Measurements from ENCODE around the gene SMAD3.
A peak's percentile ranks its signal among the peaks of the same experiment; 100 is the strongest.
"Not testable (repeated sequence)": the region's sequence is repeated elsewhere in the genome, so short reads cannot be mapped to it uniquely, and the experiment has no call there.

The SMAD3 gene

DNA sequence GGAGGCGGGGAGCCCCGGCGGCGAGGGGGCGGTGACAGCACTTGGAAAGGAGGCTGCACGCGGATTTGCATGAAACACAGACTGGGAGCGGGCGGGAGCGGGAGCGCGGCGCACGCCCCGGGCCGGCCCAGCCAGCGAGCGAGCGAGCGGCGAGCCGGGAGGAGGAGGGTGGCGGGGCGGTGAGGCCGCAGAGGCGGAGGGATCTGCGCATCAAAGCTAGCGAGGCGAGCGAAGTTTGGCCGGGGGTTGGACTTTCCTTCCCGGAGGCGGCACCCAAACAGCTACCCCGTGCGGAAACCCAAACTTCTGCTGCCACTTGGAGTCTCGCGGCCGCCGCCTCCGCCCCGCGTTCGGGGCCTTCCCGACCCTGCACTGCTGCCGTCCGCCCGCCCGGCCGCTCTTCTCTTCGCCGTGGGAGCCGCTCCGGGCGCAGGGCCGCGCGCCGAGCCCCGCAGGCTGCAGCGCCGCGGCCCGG lies at the start of gene SMAD3:
SMAD3 (plus strand) TSS at position 72 of the 475 bp plus-strand sequence. CDS start 553 bp downstream, outside the sequence.
- peak; percentile 81 to 82 for DNase-seq

DNA sequence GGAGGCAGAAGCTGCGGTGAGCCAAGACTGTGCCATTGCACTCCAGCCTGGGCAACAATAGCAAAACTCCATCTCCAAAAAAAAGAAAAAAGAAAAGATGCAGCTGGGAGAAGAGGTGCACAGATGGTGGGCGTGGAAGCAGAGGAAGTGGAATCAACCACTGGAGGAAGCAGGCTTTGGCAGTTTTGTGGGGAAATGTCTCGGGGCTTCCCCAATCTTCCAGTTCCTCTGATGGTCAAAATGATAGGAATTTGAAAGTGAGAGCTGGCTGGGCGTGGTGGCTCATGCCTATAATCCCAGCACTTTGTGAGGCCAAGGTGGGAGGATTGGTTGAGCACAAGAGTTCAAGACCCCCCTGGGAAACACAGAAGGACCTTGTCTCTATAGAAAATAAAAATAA lies 48.1 kb upstream of the SMAD3 start:
- peak; percentile 21 to 41 for DNase-seq

DNA sequence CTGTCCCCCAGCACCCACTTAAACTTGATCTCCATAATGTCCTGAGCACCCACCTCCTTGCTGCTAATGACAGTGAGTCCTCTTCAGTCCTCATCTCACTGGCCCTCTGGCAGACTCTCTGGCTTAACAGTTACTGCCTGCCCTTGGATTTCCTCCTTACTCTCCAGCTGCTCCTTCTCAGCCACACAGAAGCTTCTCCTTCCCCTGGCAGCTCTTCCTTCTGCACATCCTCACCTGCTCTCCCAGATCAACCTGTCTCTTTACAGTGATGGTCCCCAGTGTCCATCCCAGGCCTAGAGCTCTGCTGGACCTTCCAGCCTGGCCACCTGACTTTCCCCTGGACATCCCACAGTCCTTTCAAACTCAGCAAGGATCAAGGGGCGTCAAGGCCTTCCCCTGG lies 47.4 kb upstream of the SMAD3 start:
- no peak for DNase-seq

DNA sequence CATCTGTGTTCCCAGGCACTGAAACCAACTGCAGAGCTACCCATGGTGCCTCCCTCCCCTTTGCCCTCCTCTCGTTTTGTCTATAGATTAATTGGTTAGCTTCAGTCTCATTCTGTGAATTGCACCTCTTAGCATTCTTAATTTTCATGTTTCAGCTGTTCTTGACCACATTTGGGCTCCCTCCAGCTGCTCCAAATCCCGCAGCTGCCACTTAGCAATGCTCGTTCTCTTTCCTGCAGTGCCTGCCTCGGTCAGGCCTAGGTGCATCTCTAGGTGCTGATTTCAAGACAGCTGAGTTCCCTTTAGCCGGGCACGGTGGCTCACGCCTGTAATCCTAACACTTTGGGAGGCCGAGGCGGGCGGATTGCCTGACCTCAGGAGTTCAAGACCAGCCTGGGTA lies 47.0 kb upstream of the SMAD3 start:
- no peak for DNase-seq

DNA sequence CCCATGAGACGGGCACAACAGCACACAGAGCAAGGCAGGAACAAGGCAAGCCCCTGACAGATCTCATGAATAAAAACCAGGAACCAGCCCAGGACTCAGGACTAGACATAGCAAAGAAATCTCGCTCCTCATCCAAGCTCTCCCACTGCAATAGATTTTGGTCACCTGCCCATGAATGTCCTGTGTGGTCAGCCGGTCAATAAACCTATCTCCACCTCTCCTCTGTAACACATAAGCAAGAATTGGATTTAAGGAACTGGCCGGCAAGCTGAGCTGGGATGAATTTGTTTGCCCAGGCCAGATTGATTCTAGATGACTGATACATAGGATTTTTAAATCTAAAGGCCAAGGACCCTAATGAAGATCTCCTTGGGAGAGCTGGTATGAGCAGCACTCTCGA lies 46.3 kb upstream of the SMAD3 start:
- DNase-seq = no peak

DNA sequence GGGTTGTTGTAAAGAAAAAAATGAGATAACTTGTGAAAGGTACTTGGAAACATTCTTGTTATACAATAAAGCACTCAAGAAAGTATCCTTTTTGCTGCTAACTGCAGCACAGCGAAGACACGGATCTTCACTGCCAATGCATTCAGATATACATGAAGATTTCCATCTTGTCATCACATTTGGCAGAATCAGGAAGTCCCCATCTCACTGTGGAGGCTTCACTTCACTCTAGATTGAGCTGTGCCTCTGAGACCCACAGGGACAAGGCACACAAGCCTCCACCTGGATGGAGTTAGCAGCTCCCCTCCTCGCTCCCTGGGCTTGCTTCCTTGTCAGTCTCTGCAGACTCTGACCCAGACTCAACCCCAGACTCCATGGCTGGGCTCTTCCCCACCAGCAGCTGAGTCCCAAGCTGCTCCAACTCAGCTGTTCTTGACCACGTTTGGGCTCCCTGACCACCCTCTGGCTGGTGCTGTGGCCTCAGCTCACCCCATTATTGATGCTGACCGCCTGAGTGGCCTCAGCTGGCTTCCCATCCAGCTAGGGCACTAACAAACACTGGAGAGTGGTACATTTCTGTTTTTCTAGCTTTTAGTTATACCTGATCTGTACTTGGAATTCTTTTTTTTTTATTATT lies 45.4 kb upstream of the SMAD3 start:
- peak in 1 of 2 experiments; percentile 17 for DNase-seq

DNA sequence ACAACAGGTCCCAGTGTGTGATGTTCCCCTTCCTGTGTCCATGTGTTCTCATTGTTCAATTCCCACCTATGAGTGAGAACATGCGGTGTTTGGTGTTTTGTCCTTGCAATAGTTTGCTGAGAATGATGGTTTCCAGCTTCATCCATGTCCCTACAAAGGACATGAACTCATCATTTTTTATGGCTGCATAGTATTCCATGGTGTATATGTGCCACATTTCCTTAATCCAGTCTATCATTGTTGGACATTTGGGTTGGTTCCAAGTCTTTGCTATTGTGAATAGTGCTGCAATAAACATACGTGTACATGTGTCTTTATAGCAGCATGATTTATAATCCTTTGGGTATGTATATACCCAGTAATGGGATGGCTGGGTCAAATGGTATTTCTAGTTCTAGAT lies 44.7 kb upstream of the SMAD3 start:
- not testable (repeated sequence) for DNase-seq

DNA sequence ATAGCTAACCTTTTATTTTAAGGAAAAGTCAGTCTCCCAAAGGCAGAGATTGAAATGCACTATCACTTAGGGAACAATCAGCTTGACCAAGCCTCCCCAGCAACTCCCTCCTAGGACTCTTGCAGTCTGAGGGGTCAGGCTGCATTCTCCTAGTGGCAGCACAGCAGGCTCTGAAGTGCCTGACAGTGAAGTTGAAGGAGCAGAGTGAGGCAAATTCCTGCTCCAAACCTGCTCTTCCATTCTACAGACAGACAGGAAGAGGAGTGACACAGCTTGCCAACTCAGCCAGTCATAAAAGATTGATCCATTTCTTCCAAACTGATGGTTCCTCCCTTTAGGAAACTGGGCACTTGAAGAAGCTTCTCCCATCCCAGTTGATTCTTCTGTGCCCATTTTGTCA lies 43.9 kb upstream of the SMAD3 start:
- no peak for DNase-seq

DNA sequence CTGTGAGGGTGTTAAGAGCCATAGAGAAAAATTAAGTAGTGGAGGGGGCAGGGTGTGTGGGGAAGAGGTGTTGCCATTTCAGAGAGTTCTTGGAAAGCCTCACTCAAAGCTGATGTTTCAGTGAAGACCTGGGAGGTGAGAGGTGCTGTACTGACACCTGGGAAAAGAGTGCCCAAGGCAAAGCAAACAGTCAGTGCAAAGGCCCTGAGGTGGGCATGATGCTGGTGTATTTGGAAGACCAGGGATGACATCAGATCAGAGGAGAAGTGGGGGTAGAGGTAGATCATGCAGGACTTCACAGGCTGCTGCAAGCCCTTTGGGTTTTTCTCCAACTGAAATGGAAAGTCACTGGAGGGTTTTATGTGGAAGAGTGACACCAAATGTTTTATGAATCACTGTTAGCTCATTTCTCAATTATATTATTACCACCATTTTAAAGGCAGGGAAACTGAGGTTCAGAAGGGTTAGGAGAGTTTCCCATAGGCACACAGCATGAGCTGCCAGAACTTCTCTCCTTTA lies 42.8 kb upstream of the SMAD3 start:
- no peak for DNase-seq

DNA sequence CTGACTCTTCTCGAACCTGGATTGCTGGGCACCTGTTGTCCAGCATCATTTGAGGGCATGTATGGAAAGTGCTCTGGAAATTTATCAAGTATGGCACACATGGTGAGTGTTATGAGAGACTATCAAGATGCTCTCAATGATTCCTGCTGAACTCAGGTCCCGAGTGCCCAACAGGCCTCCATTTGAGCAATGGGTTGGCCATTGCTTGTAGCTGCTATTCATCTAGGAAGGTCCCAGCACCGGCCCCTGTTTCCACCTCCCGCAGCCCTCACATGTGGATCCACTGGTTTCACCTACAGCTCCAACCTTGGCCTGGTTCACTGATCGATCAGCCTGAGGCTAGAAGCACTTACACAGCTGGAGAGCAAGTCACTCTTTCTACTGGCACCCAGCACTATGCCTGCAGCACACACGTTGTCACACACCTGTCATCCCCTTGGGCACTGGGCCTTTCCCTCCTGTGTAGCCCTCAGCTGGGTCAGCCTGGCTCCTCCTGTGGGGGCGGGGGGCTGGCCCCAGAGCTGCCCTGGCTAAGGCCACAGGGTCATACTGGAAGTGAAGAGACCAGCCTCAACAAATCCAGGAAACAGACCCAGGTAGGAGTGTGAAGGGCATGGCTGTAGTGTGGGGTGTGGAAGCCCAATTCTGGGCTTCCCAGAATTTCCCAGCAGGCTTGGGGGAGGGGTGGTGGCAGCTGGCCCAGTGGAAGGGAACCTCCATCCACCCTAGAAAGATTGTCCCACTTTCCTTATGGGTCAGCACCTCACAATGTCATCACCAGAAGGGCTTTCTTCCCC lies 41.7 kb upstream of the SMAD3 start:
- DNase-seq = no peak

DNA sequence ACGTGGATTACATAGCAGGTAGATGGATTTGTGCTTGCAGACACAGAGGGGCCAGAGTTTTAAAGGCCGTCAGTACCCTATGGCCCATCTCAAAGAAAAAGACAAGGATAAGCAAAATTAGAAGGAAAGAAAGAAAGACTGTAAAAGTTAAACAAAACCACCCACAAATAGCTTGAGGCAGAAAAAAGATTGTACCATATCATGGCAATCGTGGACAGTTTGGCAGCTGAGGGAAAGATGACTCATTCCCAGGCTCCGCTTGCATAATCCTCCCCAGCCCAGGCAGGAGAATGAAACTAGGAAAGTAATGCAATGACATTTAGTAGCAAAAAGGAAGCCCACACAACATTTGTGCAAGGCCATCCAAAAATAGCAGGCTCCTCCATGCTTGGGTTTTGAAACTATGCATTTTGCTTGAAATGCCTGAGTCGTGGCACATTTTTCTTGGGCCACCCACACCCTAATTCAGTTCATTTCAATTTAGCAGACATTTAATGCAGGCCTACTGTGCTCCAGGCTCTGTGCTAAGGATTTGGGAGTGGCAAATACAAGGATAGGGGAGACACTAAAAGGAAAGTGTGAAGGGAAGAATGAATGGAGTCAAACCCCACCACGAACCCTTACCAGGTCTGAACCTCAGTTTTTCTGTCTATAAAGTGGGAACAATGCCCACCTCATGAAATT lies 40.9 kb upstream of the SMAD3 start:
- peak; percentile 97 for DNase-seq

DNA sequence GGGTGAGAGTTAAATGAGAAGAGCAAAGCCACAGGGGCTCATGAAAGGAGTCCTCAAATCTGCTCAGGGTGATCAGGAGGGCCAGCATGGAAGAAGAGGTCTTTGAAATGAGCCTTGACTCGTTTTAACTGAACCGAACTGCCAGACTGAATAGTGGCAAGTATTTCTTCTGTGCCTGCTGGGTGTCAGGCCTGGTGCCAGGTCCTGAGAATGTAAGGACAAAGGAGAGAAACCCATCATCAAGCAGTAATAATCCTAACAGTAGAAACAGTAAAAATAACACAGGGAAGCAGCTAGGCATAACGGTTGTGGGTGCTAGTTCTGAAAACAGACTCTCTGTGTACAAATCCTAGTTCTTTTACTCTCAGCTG lies 40.4 kb upstream of the SMAD3 start:
- no peak for DNase-seq

DNA sequence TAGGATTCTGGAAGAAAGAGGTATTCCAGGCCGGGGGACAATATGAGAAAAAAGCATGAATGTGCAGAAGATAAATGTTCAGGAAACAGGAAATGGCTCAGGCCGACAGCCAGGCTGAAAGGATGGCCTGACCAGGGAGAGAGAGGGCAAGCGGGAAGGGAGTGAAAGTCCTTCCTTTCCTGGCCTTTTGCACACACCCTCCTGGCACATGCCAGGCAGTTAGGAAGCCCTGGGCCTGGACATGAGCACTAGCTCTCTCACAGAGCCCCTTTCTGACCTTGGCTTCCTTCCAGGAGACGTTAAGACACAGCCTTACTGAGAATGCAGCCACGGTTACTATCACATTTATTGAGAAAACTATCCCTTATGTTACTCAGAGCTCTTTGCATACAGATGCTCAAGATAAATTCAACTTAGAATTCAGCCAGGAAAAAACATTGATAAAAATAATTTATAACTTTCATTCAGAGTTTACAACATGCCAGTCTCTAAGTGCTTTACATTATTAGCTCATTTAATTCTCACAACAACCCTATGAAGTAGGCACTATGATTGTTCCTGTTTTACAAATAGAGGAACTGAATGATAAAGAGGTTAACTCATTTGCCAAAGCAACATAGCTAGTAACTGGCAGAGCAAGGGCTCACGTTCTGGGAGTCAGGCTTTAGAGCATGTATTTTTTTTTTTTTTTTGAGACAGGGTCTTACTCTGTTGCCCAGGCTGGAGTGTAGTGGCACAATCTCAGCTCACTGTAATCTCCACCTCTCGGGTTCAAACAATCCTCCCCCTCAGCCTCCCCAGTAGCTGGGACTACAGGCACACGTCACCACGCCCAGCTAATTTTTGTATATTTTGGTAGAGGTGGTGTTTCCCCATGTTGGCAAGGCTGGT lies 39.4 kb upstream of the SMAD3 start:
- peak; percentile 65 to 71 for DNase-seq

DNA sequence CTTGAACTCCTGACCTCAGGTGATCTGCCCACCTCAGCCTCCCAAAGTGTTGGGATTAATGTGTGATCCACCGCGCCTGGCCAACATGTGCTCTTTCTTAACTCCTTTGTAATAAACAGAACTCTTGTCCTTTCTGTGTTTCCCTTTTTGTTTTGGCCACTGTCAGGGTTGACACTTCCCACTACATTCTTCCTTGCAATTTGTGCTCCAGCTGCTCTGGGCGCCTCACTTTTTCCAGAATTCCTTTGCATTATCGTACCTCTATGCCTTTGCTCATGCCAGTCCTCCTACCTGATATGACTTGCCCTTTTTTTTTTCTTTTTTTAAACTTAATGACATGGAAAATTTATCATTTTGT lies 38.8 kb upstream of the SMAD3 start:
- no peak for DNase-seq

DNA sequence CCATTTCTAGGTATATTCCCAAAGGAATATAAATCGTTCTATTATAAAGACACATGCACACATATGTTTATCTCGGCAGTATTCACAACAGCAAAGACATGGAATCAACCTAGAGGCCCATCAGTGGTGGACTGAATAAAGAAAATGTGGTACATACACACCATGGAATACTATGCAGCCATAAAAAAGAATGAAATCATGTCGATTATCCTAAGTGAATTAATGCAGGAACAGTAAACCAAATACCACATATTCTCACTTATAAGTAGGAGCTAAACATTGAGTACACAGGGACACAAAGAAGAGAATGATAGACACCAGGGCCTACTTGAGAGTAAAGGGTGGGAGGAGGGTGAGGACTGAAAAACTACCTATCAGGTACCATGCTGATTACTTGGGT lies 37.0 kb upstream of the SMAD3 start:
- DNase-seq = not testable (repeated sequence)

DNA sequence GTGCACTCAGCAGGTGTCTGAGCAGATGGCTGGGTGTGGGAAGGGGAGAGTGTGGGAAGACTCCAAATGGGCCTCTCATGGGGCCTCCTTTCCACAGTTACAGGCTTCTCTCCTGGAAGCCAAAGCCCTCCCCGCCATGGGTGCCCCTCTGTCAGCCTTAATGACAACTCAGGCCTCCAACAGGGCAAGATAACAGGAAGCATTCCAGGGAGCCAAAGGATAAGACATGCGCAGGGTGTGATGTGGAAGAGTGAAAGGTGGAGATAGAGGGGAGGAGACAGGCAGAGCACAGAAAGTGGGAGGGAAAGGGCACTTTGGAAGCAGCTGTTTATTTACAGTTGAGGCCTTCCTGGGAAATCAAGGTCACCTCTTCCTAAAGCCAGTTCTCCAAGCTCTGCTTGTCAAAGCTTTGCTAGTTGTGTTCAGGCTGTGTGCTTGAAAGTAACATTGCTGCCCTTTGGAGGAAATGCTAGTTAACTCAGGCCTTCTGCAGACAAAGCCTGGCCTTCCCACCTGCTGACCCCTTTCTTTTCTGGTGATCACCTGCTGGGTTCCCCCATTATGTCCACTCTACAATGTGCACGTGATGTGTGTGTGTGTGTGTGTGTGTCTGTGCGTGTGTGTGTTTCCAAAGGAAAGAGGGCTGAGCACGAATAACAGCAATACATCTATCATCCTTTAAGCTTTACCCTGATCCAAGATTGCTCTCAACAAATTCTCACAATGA lies 35.2 kb upstream of the SMAD3 start:
- no peak for DNase-seq

DNA sequence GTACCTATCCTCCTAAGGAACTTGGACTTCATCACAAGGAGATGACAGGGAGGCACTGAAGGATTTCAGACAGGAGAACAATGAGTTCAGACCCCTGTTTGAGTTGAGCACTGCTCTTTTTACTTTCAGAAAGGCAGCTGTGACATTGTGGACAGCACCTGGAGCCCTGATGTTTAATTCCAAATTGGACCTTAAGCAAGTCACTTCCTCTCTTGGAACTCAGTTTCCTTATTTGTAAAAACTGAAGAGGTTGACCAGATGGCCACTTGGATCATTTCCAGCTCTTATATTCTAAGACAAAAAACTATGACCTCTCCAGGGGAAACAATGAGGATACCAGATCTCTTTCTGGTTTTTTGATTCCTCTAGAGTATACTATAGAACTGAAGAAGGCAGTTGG lies 34.1 kb upstream of the SMAD3 start:
- no peak for DNase-seq

DNA sequence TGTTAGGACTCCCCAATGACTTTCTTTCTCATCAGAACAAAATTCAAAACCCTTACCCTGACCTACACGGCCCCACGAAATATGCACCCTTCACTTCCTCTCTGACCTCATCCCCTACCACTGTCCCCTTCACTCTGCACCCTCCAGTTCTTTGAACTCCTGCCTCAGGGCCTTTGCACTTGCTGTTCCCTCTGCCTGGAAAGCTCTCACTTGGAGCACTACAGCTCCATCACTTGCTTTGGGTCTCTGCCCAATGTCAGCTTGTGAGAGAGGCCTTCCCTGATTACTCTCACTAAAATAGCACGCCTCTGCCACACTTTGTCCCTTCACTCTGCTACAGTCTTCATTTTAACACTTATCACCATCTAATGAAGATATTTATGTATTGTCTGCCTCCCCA lies 32.8 kb upstream of the SMAD3 start:
- DNase-seq = no peak

DNA sequence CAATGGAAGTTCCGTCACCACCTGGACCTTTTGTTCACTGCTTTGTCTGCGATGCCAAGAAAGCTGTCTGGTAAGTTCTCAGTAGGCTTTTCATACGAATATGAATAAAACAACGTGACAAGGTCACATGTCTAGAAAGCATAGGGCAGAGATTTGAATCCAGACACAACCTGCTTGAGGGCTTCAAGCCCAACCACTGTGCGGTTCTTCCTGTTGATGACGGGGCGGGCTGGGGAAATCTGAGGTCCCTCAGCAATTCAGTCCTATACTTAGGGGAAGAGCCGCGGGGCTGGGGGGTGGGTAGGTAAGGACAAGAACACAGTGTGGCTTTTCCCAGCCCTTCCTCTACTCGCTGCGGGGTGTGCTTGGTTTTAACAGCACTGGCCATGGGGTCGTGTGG lies 32.4 kb upstream of the SMAD3 start:
- no peak for DNase-seq

DNA sequence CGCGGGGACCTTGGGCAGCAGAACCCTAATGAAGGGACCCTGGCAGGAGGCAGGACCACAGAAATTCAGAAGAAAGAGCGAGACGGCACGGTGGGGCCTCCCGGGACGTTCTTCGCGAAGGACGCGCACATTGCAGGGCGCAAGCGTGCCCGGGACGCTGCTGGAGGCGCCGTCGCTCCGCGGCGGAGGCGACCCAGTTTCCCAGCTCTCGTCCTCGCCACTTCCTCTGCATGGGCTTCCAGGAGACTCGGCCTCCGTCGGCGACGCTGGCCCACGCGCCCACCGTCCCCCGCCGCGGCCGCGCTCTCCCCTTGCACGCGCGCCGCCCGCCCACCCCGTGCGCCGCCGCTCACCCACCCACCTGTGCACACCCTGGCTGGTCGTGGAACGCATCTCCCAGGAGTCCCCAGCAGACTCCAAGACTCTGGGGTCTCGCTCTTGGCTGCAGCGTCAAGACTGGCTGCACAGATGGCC lies 31.8 kb upstream of the SMAD3 start:
- no peak for DNase-seq

DNA sequence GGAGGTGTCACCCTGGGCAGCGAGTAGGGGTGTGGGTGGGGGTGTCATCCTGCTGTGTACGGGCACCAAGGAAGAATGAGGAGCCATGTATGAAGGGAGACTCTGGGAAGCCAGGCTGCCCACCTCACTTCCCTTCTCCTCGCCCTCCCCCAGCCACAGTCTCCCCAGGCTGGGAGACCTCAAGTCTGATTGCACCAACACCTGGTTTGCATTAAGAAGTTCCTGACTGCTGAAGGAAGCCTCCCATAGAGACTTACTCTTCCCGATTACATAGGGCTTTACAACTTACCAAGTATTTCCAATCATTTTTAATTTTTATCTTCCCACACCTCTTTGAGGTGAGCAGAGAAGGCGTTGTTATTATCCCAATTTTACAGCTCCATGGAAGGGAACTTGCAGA lies 29.5 kb upstream of the SMAD3 start:
- DNase-seq = no peak

Measured in AML-193 (cell line).